PFSK-1 (cell line): ENCODE measurements around the gene PXDN.

Experiments
- FOXP2 ChIP-seq: optimal IDR thresholded peaks from 2 replicates; pipeline ENCODE3; 2011; ENCODE audit warnings: borderline replicate concordance, control low read depth, inconsistent platforms; ENCODE audit not compliant: insufficient read depth; ENCODE audit errors: extremely low read length, extremely low read depth
- POLR2AphosphoS5 ChIP-seq: IDR thresholded peaks from 2 replicates; pipeline ENCODE4 v1.6.1; 2012; ENCODE audit warnings: low read depth, mild to moderate bottlenecking, control low read depth, low read length, moderate library complexity
- REST ChIP-seq, 2 experiments: IDR thresholded peaks; 2 replicates each; pipeline versions ENCODE4 v1.6.1 to v1.8.0; 2011 to 2012; ENCODE audit warnings: low read depth in 2 of 2, low read length in 2 of 2, control low read depth in 1 of 2, inconsistent platforms in 1 of 2, mild to moderate bottlenecking in 1 of 2, moderate library complexity in 1 of 2; ENCODE audit not compliant: insufficient read depth in 1 of 2
- SIN3A ChIP-seq: IDR thresholded peaks from 2 replicates; pipeline ENCODE4 v1.6.1; 2012; ENCODE audit warnings: mild to moderate bottlenecking, low read length, moderate library complexity, borderline replicate concordance; ENCODE audit not compliant: insufficient read depth
- TAF1 ChIP-seq: IDR thresholded peaks from 2 replicates; pipeline ENCODE4 v1.6.1; 2012; ENCODE audit warnings: low read length, control low read depth, borderline replicate concordance; ENCODE audit not compliant: insufficient read depth

Gene PXDN

GRCh38 chr2:1738163-1738562 lies 6.2 kb downstream of the PXDN start:
- TF ChIP-seq SIN3A (no peak), REST (IDR thresholded peaks at IDR 0.05; ENCODE audit: insufficient read depth in 1 of 2, low read depth in 2 of 2, low read length in 2 of 2) (no peak), POLR2AphosphoS5 (peak; percentile 62), TAF1 (peak; percentile 64; the same call in 1 of the 2 replicates)

GRCh38 chr2:1736997-1737480 lies 7.3 kb downstream of the PXDN start:
- TF ChIP-seq TAF1 = no peak
- peak; percentile 65 for TF ChIP-seq POLR2AphosphoS5
- TF ChIP-seq FOXP2 = no peak
- no peak for TF ChIP-seq SIN3A
- TF ChIP-seq REST (IDR thresholded peaks at IDR 0.05; ENCODE audit: insufficient read depth in 1 of 2, low read depth in 2 of 2, low read length in 2 of 2) = no peak

DNA sequence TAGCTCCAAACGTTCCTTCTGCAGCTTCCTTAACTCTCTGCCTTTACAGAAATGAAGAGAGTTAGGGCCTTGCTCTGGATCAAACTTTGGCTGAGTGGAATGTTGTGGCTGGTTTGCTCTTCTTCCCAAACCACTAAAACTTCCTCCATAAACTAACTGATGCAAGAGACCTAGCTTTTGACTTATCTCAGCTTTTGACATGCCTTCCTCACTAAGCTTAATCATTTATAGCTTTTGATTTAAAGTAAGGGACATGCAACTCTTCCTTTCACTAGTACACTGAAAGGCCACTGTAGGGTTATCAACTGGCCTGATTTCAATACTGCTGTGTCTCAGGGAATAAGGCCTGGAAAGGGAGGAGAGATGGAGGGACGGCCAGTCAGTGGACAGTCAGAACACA lies 8.3 kb downstream of the PXDN start:
- TF ChIP-seq POLR2AphosphoS5 (no peak), FOXP2 (no peak), SIN3A (no peak), REST (IDR thresholded peaks at IDR 0.05; ENCODE audit: insufficient read depth in 1 of 2, low read depth in 2 of 2, low read length in 2 of 2) (no peak), TAF1 (no peak)

- TF ChIP-seq POLR2AphosphoS5 (peak; percentile 39; the same call in 1 of the 2 replicates), TAF1 (no peak)
These were observed 12.1 kb downstream of the PXDN start for GRCh38 chr2:1731963-1732768.

DNA sequence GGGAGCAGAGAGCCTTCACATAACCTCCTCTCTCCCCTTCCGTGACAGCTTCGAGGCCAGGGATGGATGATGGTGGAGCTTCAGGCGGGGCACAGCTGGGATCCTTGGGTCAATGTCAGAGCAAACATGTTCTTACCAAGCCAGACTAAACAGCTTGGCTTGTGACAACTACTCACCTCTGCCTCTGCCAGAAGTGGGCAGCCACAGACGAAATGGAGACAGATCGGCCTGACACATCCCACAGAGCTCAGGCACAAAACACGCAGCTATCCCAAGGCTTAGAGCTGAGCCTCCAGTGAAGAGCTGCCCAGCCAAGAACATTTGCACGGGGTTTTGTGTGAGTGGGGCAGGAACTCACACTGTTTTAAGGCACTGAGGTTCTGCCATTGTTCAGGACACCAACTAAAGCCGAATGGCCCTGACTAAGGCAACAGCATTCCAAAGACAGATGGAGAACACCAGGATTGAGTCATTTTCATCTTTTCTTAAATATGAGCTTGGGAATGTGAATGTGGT lies 12.8 kb downstream of the PXDN start:
- no peak for TF ChIP-seq SIN3A
- 0 out of 4 replicates have a peak, but pooled peaks of 1 of the 2 experiments have one; percentile 3 for TF ChIP-seq REST (IDR thresholded peaks at IDR 0.05; ENCODE audit: insufficient read depth in 1 of 2, low read depth in 2 of 2, low read length in 2 of 2)
- no peak for TF ChIP-seq TAF1
